Liver (tissue), 9 donors: Measurements from ENCODE around the gene AEBP1. TPM values are rescaled to one million over a fixed set of nuclear protein-coding genes. Genes with fewer than 3 reads are reported as not detected.

Experiments used
- DNase-seq: peaks from one replicate; pipeline ENCODE4 v3.0.0-alpha.2; 2017; ENCODE audit warnings: low spot score
- H3K27ac ChIP-seq, 2 donors: one replicate each; pipeline ENCODE4 v1.7.0; 2013; ENCODE audit warnings: inconsistent platforms in 2 of 2, low read length in 2 of 2, control low read depth in 1 of 2, low read depth in 1 of 2, mild to moderate bottlenecking in 1 of 2
- H3K27me3 ChIP-seq, 4 donors: one replicate each; pipeline versions ENCODE4 v1.6.1 to v1.7.0; 2013; ENCODE audit warnings: low read length in 3 of 4, inconsistent platforms in 1 of 4, mild to moderate bottlenecking in 1 of 4, moderate library complexity in 1 of 4; ENCODE audit not compliant: control insufficient read depth in 4 of 4, insufficient read depth in 4 of 4
- H3K36me3 ChIP-seq, 4 donors: one replicate each; pipeline versions ENCODE4 v1.6.1 to v1.7.0; 2013; ENCODE audit warnings: low read length in 3 of 4, mild to moderate bottlenecking in 3 of 4, low read depth in 1 of 4, moderate library complexity in 1 of 4; ENCODE audit not compliant: control insufficient read depth in 4 of 4, insufficient read depth in 3 of 4
- H3K4me1 ChIP-seq, 4 donors: one replicate each; pipeline versions ENCODE4 v1.6.1 to v1.7.0; 2013; ENCODE audit warnings: low read length in 3 of 4, mild to moderate bottlenecking in 3 of 4, moderate library complexity in 1 of 4; ENCODE audit not compliant: control insufficient read depth in 4 of 4, insufficient read depth in 4 of 4
- H3K4me3 ChIP-seq, 3 donors: one replicate each; pipeline versions ENCODE4 v1.6.1 to v1.7.0; 2013; ENCODE audit warnings: low read length in 3 of 3, control low read depth in 1 of 3, low read depth in 1 of 3, mild to moderate bottlenecking in 1 of 3
- H3K9ac ChIP-seq, 2 donors: one replicate each; pipeline ENCODE4 v1.7.0; 2013; ENCODE audit warnings: low read length in 2 of 2, mild to moderate bottlenecking in 2 of 2, moderate library complexity in 2 of 2, control low read depth in 1 of 2, low read depth in 1 of 2
- H3K9me3 ChIP-seq, 4 donors: one replicate each; pipeline versions ENCODE4 v1.6.1 to v1.7.0; 2013; ENCODE audit warnings: low read length in 3 of 4; ENCODE audit not compliant: control insufficient read depth in 4 of 4
- ATF3 ChIP-seq: IDR thresholded peaks from 2 replicates; pipeline ENCODE4 v1.6.1; 2016; ENCODE audit warnings: antibody characterized with exemption
- EGR1 ChIP-seq, 2 donors: IDR thresholded peaks; 2 replicates each; pipeline ENCODE4 v1.6.1; 2016 to 2018; ENCODE audit warnings: antibody characterized with exemption in 2 of 2, low read depth in 2 of 2
- FOXA1 ChIP-seq: IDR thresholded peaks from 2 replicates; pipeline ENCODE4 v1.6.1; 2016; ENCODE audit warnings: antibody characterized with exemption
- FOXA2 ChIP-seq: IDR thresholded peaks from 2 replicates; pipeline ENCODE4 v1.6.1; 2016; ENCODE audit warnings: antibody characterized with exemption
- GABPA ChIP-seq, 2 donors: IDR thresholded peaks in 1 of 2; conservative IDR thresholded peaks in 1 of 2; 2 replicates each; pipeline ENCODE4 v1.6.1; 2016; ENCODE audit warnings: antibody characterized with exemption in 2 of 2, mild to moderate bottlenecking in 1 of 2, moderate library complexity in 1 of 2
- HNF4A ChIP-seq, 2 donors: conservative IDR thresholded peaks; 2 replicates each; pipeline ENCODE4 v1.6.1; 2016; ENCODE audit warnings: antibody characterized with exemption in 2 of 2, mild to moderate bottlenecking in 2 of 2
- HNF4G ChIP-seq: IDR thresholded peaks from 2 replicates; pipeline ENCODE4 v1.6.1; 2016; ENCODE audit warnings: antibody characterized with exemption
- NR2F2 ChIP-seq: IDR thresholded peaks from 2 replicates; pipeline ENCODE4 v1.6.1; 2016; ENCODE audit warnings: antibody characterized with exemption
- RAD21 ChIP-seq, 2 donors: IDR thresholded peaks; 2 replicates each; pipeline ENCODE4 v1.6.1; 2016; ENCODE audit warnings: antibody characterized with exemption in 2 of 2, mild to moderate bottlenecking in 2 of 2
- RXRA ChIP-seq, 2 donors: IDR thresholded peaks; 2 replicates each; pipeline ENCODE4 v1.6.1; 2017 to 2018; ENCODE audit warnings: antibody characterized with exemption in 2 of 2, mild to moderate bottlenecking in 1 of 2
- SP1 ChIP-seq: IDR thresholded peaks from 2 replicates; pipeline ENCODE4 v1.6.1; 2018; ENCODE audit warnings: antibody characterized with exemption, mild to moderate bottlenecking
- TAF1 ChIP-seq: conservative IDR thresholded peaks from 2 replicates; pipeline ENCODE4 v1.6.1; 2016; ENCODE audit warnings: antibody characterized with exemption, mild to moderate bottlenecking
- YY1 ChIP-seq: IDR thresholded peaks from 2 replicates; pipeline ENCODE4 v1.6.1; 2016; ENCODE audit warnings: antibody characterized with exemption, mild to moderate bottlenecking
- WGBS: extraction: QIAGEN DNeasy Blood & Tissue Kit; methylation state at CpG from one replicate; pipeline ENCODE4 v1.1.7; 2013; 5-methylcytosine and 5-hydroxymethylcytosine counted together
- polyA plus RNA-seq, 2 donors: library from polyadenylated mRNA; stranded (reverse) in 1 of 2; unstranded in 1 of 2; fragments of 200-250 nt in 1 of 2; fragments of >200 nt in 1 of 2; fragmentation: Nextera tagmentation in 1 of 2; extraction: Ambion mirVana in 1 of 2; gene quantifications; one replicate each; pipeline versions ENCODE4 v1.2.1 to v1.2.3, GENCODE V29; 2013 to 2015
- total RNA-seq, 2 donors: library from RNA; depleted of rRNA; stranded (reverse); fragments of >200 nt; gene quantifications; one replicate each; pipeline ENCODE4 v1.2.3, GENCODE V29; 2014
- TF ChIP-seq, protein P1 (sequence below): IDR thresholded peaks from 2 replicates; pipeline ENCODE4 v1.6.1; 2016; ENCODE audit warnings: antibody characterized with exemption
- TF ChIP-seq, protein P2 (sequence below): fragments of 150-350 bp; IDR thresholded peaks from 2 replicates; pipeline ENCODE4 v1.5.1; 2017; ENCODE audit warnings: improper control_type of control experiment, low read depth, low read length; ENCODE audit not compliant: missing input control
- TF ChIP-seq, protein P3 (sequence below): IDR thresholded peaks from 2 replicates; pipeline ENCODE4 v1.6.1; 2016; ENCODE audit warnings: antibody characterized with exemption
- donor health status: healthy.
- donor health status: healthy.
- donor health status: healthy.
- donor health status: healthy.
- donor health status: healthy.

AEBP1 gene
- total and polyA plus RNA-seq, 4 donors = 3.4 to 13.3 (median 7.7) TPM

DNA sequence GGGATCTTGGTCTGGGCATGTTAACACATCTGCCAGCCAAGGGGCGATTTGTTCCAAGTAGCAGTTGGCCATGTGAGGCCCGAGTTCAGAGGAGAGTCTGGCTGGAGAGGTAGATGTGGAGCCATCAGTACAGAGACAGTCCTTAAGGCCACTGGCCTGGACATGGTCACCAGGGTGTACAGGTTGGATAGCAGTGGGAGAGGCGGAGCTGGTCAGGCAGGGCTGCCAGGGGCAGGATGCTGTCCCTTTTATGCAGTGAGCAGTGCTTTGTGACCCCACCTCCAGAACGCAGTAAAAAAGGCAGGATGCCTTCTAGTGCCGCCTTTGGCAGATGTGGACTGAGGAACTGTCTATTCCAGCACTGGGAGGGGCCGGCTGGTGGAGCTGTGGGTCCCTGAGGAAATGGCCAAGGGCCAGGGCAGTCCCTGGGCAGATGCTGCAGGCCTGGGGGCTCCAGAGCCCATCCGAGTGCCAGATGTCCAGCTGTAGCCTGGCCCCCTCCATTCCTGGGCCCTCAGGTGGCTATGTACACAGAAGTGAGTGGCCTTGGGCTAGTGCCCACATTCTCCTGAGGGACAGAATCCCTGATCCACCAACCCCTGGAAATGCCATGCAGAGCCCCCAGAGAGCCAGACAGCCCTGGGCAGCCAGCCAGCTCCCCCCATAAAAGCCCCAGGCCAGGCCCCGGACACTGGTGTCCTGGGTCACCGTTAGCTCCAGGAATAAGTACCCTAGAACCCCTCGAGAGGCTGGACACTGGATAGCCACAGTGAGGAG, 54.1 kb downstream of the AEBP1 start:
- TF ChIP-seq FOXA2 = no peak
- TF ChIP-seq HNF4A (conservative IDR thresholded peaks at IDR 0.05) = no peak
- TF ChIP-seq RAD21 (IDR thresholded peaks at IDR 0.05) = peak in 1 of 2 donors; percentile 22
- no peak for TF ChIP-seq ATF3
- DNase-seq = no peak
- no peaks in the 10 kb centered on the region for H3K9me3 ChIP-seq

GRCh38 chr7:44158873-44159631, 54.9 kb downstream of the AEBP1 start:
- Histone ChIP-seq H3K4me1 (peaks cover 28 to 90% (median 82%) of the 10 kb centered on the region in 4 donors), H3K27ac (peak overlapping the region; percentile 9 to 75), H3K27me3 (no peaks in the 10 kb centered on the region), H3K36me3 (no peaks in the 10 kb centered on the region), H3K9me3 (no peaks in the 10 kb centered on the region), H3K4me3 (no peak overlapping the region), H3K9ac (no peak overlapping the region)
- TF ChIP-seq RAD21 (IDR thresholded peaks at IDR 0.05) (peak in 1 of 2 donors; percentile 51), SP1 (peak; percentile 70), HNF4A (conservative IDR thresholded peaks at IDR 0.05) (peak; percentile 52 to 59), RXRA (IDR thresholded peaks at IDR 0.05) (peak; percentile 65 to 86)
- TF ChIP-seq, protein P1, sequence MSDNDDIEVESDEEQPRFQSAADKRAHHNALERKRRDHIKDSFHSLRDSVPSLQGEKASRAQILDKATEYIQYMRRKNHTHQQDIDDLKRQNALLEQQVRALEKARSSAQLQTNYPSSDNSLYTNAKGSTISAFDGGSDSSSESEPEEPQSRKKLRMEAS = no peak
- no peak for DNase-seq
- WGBS = 56% methylated on average over 12 of the region's 12 CpGs

More for the DNA sequence above, 54.1 kb downstream of the AEBP1 start:
- WGBS = 41% methylated on average over 10 of the region's 10 CpGs
- peaks cover 28 to 88% (median 78%) of the 10 kb centered on the region in 4 donors for H3K4me1 ChIP-seq
- peak overlapping the region; percentile 0 to 9 for H3K27ac ChIP-seq
- H3K27me3 ChIP-seq = no peaks in the 10 kb centered on the region
- no peak overlapping the region for H3K9ac ChIP-seq
- H3K4me3 ChIP-seq = no peak overlapping the region
- H3K36me3 ChIP-seq = no peaks in the 10 kb centered on the region

GRCh38 chr7:44159824-44160630, 55.9 kb downstream of the AEBP1 start:
- peak overlapping the region; percentile 9 to 75 for H3K27ac ChIP-seq
- no peak overlapping the region for H3K9ac ChIP-seq
- 62% methylated on average over 5 of the region's 5 CpGs for WGBS
- no peak for DNase-seq
- no peaks in the 10 kb centered on the region for H3K9me3 ChIP-seq
- H3K36me3 ChIP-seq = no peaks in the 10 kb centered on the region
- no peak overlapping the region for H3K4me3 ChIP-seq
- H3K4me1 ChIP-seq = peaks cover 28 to 89% (median 81%) of the 10 kb centered on the region in 4 donors
- H3K27me3 ChIP-seq = no peaks in the 10 kb centered on the region
- TF ChIP-seq, protein P1 = peak; percentile 40
- TF ChIP-seq HNF4A (conservative IDR thresholded peaks at IDR 0.05) (peak; percentile 81 to 85), GABPA (IDR thresholded peaks at IDR 0.05 in 1 of 2, conservative IDR thresholded peaks at IDR 0.05 in 1 of 2) (no peak), YY1 (peak; percentile 68), EGR1 (IDR thresholded peaks at IDR 0.05; ENCODE audit: low read depth in 2 of 2) (no peak), NR2F2 (peak; percentile 75), FOXA2 (peak; percentile 27), FOXA1 (no peak), RXRA (IDR thresholded peaks at IDR 0.05) (peak; percentile 94 to 97), TAF1 (no peak), HNF4G (peak; percentile 43)
- TF ChIP-seq, protein P2, sequence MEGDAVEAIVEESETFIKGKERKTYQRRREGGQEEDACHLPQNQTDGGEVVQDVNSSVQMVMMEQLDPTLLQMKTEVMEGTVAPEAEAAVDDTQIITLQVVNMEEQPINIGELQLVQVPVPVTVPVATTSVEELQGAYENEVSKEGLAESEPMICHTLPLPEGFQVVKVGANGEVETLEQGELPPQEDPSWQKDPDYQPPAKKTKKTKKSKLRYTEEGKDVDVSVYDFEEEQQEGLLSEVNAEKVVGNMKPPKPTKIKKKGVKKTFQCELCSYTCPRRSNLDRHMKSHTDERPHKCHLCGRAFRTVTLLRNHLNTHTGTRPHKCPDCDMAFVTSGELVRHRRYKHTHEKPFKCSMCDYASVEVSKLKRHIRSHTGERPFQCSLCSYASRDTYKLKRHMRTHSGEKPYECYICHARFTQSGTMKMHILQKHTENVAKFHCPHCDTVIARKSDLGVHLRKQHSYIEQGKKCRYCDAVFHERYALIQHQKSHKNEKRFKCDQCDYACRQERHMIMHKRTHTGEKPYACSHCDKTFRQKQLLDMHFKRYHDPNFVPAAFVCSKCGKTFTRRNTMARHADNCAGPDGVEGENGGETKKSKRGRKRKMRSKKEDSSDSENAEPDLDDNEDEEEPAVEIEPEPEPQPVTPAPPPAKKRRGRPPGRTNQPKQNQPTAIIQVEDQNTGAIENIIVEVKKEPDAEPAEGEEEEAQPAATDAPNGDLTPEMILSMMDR = no peak
- TF ChIP-seq, protein P3, sequence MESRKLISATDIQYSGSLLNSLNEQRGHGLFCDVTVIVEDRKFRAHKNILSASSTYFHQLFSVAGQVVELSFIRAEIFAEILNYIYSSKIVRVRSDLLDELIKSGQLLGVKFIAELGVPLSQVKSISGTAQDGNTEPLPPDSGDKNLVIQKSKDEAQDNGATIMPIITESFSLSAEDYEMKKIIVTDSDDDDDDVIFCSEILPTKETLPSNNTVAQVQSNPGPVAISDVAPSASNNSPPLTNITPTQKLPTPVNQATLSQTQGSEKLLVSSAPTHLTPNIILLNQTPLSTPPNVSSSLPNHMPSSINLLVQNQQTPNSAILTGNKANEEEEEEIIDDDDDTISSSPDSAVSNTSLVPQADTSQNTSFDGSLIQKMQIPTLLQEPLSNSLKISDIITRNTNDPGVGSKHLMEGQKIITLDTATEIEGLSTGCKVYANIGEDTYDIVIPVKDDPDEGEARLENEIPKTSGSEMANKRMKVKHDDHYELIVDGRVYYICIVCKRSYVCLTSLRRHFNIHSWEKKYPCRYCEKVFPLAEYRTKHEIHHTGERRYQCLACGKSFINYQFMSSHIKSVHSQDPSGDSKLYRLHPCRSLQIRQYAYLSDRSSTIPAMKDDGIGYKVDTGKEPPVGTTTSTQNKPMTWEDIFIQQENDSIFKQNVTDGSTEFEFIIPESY = no peak
